ENCODE results near the gene CRLF1.
"Not testable (repeated sequence)": the region's sequence is repeated elsewhere in the genome, so short reads cannot be mapped to it uniquely, and the experiment has no call there.

CRLF1 gene

DNA sequence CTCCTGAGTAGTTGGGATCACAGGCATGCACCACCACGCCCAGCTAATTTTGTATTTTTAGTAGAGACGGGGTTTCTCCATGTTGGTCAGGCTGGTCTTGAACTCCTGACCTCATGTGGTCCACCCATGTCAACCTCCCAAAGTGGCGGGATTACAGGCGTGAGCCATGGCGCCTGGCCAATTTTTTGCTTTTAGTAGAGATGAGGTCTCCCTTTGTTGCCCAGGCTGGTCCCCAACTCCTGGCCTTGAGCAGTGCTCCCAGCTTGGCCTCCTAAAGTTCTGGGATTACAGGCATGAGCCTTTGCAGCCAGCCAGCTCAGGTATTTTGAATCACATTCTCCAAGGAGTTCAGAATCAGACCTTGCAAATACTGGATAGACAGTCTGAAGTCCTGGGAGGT is 13.9 kb downstream of the CRLF1 start:
- DNase-seq (ENCODE audit: low read depth) = not testable (repeated sequence)

DNA sequence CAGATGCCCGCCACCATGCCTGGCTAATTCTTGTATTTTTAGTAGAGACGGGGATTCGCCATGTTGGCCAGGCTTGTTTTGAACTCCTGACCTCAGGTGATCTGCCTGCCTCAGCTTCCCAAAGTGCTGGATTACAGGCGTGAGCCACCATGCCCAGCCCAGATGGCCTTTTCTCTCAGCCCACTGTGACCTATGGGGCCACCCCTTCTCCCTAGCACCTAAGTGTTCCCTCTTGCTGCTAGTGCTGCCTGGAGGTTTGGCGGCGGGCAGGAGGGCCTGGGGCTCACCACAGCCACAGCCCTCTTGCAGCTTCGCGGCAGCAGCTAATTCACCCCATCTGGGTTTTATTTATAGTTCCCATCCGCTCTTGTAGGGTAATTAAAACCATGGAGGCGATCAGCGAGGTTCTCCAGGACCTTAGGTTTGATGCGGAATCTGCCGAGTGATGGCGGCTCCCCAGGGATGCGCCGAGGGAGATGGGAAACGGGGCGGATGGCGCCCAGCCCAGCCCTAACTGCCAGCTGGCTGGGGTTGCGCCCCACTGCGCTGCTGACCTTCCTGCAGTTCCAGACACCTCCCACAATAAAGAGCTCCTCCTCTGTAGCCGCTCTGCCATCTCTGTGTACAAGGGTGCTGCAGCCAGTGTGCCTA is 14.7 kb downstream of the CRLF1 start:
- DNase-seq (ENCODE audit: low read depth) = no peak

DNA sequence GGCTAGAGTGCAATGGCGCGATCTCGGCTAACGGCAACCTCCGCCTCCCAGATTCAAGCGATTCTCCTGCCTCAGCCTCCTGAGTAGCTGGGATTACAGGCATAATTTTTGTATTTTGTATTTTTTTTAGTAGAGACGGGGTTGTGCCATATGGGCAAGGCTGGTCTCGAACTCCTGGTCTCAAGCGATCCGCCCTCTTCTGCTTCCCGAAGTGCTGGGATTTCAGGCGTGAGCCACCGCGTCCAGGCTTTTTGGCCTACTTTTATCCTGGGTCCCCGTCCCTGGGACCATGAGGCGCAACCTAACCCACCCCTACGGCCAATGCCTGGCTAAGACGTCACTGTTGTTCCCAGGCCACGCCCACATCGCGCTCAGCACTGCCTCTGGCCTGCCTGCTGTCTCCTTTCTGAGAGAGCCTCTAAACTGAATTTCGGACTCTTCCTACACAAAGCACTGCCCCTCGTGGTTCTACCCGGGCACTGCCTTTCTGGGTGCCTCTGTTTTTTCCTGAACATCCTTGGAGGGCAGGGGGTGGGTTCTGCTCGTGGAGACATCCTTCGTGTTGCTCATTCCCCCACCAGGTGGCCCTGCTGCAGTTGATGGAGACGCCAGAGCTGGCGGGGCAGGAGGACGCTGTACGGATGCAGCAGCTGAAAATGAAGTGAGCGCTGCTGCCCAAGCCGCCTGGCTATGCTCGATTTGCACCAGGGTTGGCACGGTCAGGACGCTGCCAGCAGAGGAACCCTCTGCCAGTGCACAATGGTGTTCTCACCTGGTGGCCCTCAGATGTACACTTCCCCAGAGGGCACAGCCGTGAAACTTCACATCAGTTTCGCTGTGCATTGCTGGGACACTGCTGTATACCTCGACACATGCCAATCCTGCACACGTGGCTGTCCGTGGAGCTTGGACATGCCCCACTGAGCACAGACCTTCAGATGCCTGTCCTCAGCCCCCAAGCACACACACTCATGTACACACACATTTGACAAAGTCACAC is 16.0 kb downstream of the CRLF1 start:
- DNase-seq (ENCODE audit: low read depth) = no peak

- DNase-seq (ENCODE audit: low read depth) = peak; percentile 70
Measured at GRCh38 chr19:18589380-18590272, 17.0 kb downstream of the CRLF1 start.

DNA sequence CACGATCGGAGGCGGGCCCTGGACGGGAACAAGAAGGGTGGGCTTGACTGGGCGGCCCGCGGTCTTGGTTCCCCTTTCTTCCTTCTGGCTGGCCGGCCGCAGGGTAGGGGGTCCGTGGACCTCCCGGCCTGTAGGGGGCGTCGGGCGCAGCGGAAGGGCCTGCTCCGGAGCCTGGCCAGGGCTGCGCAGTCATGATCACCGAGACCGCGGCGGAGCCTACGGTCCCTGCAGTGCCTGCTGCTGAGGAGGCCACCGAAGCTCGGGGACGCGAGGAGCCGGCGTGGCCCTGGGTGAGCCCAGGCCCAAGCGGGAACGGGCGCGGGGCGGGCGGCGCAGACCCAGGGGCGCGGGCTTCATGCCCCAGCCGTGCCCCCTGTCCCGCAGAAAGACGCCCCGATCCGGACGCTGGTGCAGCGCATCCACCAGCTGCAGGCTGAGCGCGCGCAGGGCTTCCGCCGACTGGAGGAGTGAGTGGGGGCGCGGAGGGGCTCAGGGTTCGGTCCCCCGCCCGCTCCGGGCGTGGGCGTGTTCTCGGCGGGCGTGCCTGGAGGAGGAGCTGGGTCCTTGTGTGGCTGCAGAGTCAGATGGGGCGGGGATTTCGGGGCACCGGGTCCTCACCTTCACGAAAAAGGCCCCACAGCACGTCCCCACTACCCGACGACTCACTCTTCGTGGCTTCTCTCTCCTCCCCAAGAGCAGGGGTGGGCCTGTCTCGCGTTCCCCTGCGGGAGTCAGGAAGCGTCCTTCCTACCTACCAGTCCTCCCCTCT is 17.8 kb downstream of the CRLF1 start, which contains the start of gene REX1BD:
TSS of gene REX1BD (plus strand) at position 188 of the 769 bp plus-strand sequence. CDS start at position 192, 4 bp downstream.
- DNase-seq (ENCODE audit: low read depth) = peak; percentile 84

DNA sequence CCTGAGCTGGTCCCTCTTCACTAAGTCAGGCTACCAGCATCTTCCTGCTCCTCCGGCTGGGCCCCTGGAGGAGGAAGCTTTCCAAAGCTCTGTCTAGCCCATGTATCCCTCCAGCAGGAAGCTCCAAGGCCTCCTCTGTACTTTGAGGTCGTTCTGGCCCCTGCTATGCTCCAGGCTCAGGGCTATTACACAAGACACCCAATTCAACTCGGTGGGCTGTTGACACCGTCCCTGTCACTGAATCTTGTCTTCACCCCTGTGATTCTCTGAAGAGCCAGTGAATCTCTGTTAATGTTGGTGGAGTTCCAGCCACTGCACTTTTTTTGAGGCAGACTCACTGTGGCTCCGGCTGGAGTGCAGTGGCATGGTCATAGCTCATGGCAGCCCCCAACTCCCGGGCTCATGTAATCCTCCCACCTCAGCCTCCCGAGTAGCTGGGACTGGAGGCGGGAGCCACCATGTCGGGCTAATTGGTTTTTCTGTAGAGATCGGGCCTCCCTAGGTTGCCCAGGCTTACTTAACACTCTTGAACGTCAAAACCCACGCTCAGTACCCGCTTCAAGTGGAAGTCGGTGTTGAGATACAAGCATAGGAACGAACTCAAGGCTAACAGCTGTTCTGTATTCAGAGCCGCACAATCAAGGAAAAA is 18.5 kb downstream of the CRLF1 start:
- no peak for DNase-seq (ENCODE audit: low read depth)

- DNase-seq (ENCODE audit: low read depth) = no peak
Measured at GRCh38 chr19:18587561-18587960, 19.0 kb downstream of the CRLF1 start.

GRCh38 chr19:18586306-18586705 is 20.3 kb downstream of the CRLF1 start:
- DNase-seq (ENCODE audit: low read depth) = no peak

DNA sequence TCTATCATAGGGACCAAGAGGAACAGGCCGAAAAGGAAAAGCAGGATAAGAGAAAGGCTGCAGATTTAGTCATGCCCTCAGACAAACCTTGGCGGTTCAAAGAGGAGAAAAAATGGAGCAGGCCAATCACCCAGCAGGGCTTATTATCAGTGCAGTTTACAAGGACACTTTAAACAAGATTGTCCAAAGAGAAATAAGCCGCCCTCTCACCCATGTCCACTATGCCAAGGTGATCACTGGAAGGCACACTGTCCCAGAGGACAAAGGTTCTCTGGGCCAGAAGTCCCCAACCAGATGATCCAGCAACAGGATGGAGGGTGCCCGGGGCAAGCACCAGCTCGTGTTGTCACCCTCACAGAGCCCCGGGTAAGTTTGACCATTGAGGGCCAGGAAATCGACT is 26.3 kb downstream of the CRLF1 start:
- DNase-seq (ENCODE audit: low read depth) = no peak

DNA sequence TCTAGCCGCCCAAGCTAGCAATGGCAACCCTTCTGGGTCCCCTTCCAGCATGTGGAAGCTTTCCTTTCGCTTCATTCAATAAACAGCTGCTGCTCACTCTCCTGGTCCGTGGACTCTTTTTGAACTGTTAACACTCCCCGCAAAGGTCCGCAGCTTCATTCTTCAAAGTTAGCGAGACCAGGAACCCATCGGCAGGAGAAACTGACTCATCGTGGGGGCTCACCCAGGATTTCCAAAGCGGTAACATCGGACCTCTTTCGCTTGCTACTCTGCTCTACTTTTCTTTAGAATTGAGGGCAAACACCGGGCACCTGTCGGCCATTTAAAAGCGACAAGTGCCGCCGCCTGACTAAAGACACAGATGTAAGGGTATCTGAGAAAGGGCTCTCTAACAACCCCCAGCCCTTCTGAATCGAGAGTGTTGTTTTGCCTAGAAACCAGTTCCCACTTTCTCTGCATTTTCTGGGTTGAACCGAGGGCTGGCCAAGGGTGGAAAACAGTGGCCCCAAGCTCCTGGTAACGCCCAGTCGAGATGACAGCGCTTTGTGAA is 29.2 kb downstream of the CRLF1 start:
- no peak for DNase-seq (ENCODE audit: low read depth)

GRCh38 chr19:18576383-18576782 is 30.2 kb downstream of the CRLF1 start:
- no peak for DNase-seq (ENCODE audit: low read depth)

GRCh38 chr19:18574691-18575291 is 31.8 kb downstream of the CRLF1 start:
- no peak for DNase-seq (ENCODE audit: low read depth)

DNA sequence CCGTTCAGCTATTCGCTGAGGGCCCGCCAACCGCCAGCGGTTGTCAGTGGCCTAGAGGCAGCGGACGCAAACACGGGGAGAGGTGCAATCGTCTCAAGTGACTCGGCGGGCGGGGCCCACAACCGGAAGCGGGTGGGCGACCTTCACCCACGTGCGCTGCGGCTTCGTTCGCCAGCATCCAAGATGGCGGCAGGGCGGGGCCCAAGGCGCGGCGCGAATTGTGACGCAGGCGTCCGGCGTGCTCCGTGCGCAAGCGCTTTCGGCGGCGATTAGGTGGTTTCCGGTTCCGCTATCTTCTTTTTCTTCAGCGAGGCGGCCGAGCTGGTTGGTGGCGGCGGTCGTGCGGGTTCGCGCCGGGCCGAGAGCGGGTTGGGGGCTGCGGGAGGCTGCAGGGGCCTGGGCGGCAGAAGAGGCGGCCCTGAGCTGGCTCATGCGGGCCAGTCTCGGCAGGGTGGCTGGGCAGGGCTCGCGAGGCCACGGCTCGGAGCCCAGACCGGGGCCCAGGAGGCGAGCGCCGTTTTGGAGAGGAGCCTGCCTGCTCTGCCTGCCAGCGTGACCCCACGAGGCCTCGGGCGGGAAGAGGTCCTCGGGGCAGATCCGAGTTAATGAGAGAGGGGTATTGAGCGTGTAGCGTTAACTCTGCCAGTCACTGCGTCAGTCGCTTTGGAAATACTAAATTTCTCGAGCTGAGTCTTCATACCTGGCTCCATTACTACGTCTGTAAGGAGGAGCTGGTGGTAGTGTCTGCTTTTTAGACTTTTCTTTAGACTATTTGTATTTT is 34.8 kb downstream of the CRLF1 start, which contains the start of gene UBA52:
TSS of gene UBA52 (plus strand) at position 294 of the 781 bp plus-strand sequence. CDS start 1,444 bp downstream, outside the sequence.
- peak; percentile 100 for DNase-seq (ENCODE audit: low read depth)

DNA sequence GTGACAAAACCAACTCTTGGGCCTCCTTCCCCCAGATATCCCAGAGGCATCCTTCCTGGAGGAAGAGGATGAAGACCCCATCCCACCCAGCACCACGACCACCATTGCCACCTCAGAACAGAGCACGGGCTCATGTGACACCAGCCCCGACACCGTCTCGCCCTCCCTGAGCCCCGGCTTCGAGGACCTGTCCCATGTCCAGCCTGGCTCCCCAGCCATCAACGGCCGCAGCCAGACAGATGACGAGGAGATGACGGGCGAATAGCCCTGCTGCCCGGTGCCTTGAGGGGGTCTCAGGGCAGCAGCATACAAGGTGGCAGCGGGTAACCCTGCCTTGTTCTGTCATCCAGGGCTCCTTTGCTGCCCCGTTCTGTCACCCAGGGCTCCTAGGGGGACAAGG is 38.2 kb downstream of the CRLF1 start:
- DNase-seq (ENCODE audit: low read depth) = no peak

- DNase-seq (ENCODE audit: low read depth) = no peak
Measured at GRCh38 chr19:18566953-18567352, 39.6 kb downstream of the CRLF1 start.

DNA sequence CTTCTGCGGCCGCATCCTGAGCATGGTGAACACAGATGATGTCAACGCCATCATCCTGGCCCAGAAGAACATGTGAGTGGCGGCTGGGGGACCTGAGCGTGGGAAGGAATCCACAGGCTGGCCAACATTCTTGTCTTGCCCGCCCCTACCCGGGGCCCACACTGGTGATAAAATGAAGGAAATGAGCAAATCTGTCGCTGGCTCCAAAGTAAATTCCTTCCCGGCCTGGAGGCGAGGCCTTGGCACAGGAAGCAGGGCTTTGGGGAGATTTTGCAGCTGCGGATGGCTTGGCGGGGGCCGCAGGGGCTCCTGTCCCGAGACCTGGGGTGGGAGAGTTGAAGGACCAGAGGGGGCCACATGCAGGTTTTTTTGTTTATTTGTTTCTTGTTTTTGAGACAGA is 44.5 kb downstream of the CRLF1 start:
- DNase-seq (ENCODE audit: low read depth) = no peak

DNA sequence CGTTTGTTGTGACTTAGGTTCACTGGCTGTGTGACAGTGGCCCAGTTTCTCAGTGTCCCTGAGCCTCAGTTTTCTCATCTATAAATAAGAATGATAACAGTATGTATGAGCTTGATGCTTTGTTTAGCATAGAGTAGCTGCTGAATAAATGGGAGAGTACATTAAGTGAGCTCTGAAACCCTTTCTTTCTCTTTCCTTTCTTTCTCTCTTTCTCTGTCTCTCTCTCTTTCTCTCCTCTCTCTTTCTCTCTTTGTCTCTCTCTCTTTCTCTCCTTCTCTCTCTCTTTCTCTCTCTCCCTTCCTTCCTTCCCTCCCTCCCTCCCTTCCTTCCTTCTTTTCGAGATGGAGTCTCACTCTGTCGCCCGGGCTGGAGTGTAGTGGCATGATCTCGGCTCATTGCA is 46.9 kb downstream of the CRLF1 start:
- no peak for DNase-seq (ENCODE audit: low read depth)

DNA sequence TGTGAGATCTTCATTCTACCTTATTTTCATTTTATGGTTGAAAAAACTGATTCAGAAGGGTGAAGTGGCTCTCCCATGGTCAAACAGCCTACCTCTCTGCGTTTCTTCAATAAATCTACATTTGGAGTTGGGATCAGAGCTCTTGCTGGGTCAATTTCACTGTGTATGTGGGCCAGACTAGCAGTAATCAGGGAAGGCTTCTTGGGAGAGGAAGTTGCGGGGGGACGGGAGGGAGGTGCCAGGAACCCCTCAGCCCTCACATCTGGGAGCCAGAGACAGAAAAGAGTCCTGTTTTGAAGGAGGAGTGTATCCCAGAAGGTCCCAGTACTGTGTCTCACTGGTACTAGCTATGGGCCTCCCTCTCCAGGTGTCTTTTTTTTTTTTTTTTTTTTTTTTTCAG is 48.0 kb downstream of the CRLF1 start:
- no peak for DNase-seq (ENCODE audit: low read depth)

GRCh38 chr19:18558202-18558555 is 48.4 kb downstream of the CRLF1 start:
- no peak for DNase-seq (ENCODE audit: low read depth)

Measured in activated T-cell treated with anti-CD3 and anti-CD28 coated beads for 48 hours (primary cell).